HG02678 (cell line): ENCODE measurements around the gene FBXL7.

Source experiments
- ATAC-seq: cut with Tn5 transposase; IDR thresholded peaks from one replicate; pipeline ENCODE4 v1.9.1; 2021; ENCODE audit warnings: mild to moderate bottlenecking, moderate library complexity; ENCODE audit not compliant: unreplicated experiment

Gene FBXL7

DNA sequence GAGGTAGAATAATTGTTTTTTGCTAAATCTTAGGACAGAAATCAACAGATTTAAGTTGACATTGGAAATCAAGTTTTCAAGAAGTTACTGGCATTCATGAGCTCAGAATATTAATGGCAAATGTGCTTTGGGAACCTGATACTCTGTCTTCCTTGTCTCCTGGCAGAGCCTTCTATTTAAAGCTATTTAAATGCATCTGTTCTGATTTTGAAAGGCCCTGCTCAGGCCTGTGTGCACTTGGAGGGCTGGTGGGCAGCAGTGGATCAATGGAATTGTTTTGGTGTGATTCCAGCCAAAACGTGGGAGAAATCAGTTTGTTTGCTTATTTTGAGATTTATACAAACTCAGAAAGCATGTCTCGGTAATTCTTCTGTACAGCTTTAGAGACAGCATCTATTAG lies 38.5 kb downstream of the FBXL7 start:
- ATAC-seq: no peak

DNA sequence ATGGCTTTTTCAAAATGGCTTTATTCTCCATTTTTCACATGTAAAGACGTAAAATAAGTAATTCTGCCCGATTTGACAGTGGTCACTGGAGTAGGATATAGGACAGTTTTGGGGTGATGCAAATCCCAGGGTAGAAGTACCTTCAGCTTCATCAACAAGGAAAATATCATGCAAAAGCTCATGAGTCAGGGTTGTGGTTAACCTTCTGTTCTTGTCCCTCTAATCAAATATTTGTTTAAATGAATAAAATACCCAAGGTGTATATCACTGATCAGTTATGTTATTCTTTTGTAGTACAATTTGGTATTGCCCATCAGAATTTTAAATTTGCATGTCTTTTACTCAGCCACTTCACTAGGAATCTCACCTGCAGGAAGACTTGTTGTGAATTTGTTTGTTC lies 40.0 kb downstream of the FBXL7 start:
- ATAC-seq: no peak

DNA sequence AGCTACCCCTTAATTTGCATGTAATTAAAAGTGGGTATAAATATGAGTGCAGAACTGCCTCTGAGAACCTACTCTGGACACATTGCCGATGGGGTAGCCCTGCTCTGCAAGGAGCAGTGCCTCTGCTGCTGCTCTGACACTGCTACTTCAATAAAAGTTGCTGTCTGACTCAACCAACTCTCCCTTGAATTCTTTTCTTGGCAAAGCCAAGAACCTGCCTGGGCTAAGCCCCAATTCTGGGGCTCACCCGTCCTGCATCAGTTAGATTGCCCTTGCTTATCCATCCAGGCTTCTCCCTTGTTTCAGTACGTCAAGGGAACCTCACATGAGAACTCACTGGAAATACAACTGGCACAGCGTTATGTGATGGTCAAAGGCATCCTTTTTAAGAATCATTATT lies 44.1 kb downstream of the FBXL7 start:
- no peak for ATAC-seq

DNA sequence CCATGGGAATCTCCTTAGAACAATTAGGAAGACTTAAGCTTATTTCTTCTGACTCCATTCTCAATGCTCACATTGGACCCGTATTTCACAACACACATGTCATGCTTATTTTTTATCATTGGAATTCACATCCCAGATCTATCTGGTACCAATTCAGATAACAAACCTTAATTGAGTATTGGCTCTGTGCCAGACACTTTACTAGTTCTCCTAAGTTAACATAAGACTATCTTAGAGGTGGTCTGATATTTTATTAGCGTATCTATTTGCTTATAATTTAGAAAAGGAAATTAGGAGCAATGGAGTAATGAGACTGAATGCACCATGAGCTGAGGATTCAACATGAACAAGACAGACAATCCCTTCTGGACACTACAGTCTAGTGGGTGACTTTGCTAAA lies 45.1 kb downstream of the FBXL7 start:
- ATAC-seq: no peak

DNA sequence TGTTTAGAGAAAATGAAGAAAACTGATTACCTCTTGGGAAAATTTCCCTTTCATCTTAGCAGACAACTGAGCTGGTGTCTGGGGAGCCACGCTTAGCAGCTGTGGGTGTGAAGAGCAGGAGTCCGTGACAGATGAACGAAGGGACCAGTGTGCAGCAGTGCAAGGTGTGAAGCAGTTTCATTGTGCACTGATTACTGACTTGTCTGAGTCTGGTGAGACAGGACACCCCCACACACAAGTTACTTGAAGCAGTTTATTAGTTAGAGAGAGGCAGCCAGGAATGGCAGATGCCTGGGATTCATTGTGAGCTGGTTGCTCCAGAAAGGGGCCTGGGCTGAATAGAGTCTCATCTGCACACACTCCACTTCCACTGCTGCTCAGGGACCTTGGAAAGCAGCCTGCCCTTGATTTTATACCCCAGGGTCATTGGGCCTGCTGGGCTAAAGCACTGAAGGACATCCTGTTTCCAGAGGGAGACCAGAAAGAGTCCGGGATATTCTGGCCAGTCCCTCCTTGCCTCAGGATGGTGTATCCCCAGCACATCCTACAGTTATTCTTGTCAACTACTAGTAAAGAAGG lies 47.4 kb downstream of the FBXL7 start:
- ATAC-seq: no peak

DNA sequence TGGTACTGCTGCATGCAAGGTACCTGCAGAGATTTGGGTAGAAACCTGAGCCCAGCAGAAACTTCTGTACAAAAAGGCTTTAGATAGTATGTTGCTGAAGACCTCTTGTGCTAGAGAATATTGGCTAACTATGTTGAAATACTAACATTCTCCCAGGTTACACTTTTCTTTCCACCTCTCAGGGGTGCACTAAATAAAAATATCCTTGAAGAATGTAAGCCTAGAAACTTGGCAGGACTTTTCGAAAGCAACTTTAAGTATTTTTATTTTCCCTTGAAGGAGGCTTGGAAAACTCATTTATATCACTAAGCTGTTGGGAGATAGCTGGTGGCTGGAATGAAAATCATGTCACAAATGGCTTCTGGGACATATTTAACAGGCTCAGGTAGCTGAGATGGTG lies 50.0 kb downstream of the FBXL7 start:
- ATAC-seq: no peak

DNA sequence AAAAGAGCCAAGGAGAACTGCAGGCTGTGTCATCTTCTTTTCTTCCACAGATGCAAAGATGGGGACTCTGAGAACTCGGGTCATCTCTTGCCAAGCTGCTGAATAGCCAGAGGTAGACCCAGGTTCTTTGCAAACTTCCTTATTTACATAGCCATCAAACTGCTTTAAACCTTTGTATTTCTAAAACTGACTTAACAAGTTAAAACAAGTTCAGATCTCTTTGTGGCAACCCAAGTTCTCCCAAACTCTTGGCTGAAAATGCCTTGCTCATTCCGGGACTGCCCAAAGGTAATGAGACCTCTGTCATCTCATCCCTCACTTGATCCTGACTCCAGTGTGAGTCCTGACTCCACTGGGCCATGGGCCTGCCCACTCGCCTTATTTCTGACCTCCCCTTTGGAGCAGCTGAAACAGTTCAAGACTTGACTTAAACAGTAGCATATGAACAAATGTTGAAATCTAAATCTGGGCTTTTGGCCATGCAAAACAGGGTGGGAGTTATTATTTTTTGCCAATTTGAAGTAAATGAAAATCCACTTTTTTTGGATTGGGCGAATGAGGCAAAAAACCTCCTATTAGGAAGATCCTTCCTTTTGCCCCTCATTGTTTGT lies 50.6 kb downstream of the FBXL7 start:
- no peak for ATAC-seq

DNA sequence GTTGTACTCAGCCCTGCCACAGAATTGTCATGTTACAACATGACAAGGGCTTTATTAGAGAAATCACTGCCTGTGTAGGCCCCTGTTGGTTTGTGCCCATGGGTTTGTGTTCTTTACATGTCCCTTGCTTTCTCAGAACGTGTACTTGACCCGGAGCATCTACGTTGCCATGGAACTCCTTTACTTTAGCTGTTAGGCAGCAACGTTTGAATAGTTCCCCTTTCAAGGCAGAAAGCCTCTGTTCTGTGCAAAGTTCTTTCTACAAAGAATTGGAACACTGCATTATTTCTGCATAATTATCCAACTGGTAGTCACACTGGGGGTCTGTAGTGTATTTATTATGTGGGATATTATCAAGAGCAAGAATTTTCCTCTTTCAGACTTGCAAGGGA lies 51.1 kb downstream of the FBXL7 start:
- ATAC-seq: no peak

DNA sequence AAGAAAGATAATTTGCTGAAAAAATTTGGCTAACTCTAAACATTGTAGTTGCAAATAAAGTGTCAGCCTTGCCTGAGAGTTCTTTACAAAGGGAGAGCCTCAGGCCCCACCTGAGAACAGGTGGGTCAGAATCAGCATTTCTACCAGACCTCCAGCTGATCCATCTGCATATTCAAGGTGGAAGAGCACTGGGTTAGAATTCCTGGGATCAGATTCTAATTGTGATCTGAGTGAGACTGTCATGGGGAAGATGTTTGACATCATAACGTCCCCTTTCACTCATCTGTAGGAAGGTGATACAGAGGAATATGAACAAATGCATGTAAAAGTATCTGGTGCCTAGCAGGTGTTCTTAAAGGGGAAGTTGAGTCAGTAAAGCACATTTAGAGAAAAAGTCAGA lies 54.6 kb downstream of the FBXL7 start:
- ATAC-seq: no peak

DNA sequence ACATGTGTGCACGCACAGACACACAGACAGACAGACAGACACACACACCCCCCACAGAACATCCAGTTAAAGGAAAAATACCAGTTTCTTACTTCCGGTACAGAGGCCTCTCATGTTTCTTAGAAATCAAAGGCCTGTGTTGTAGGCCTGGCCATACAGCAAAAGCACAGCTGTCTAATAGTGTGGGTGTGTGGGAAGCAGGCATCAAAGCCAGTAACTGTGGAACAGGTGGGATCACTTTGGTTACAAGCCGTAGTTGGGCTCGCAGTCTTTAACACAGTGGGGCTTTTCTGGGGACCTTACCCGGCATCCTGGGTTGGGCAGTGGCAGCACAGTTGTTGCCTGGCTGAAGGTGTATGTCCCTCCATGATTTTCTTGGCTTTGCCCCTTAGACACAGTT lies 55.2 kb downstream of the FBXL7 start:
- ATAC-seq: no peak

DNA sequence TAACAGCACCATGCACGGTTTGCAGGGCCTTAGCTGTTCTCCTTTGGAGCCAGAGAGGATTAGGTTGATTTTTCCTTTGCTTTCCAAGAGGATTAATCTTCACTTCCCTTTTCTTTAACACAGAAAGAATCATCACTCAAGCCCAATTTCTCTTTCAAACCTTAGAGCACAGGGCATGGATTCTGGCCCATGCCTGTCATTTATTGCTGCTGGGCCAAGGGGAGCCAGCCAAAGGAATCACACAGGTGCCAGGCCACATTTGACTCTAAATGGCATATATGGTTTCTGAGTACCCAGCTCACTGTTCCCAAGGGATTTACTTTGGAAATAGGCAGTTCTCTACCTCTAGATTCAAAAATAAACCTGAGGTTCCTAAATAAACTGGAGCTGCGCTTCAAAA lies 58.3 kb downstream of the FBXL7 start:
- no peak for ATAC-seq

DNA sequence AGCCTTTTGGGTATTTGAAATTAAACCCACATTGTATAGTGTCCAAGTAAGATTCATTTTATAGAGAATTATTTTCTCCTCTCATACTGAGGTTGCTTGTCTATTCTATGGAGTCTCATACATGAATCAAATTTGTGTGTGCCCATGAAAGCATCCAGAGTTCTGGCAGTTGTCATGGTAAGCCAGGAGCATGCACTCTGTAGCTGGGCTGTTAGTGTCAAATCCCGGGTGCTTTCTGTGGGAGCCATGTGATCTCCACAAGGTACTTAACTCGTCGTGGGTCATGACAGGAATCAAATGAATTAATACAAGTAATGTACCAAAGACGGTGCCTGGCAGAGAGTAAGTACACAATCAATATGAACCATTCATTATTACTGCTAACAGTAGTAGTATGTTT lies 58.7 kb downstream of the FBXL7 start:
- no peak for ATAC-seq

DNA sequence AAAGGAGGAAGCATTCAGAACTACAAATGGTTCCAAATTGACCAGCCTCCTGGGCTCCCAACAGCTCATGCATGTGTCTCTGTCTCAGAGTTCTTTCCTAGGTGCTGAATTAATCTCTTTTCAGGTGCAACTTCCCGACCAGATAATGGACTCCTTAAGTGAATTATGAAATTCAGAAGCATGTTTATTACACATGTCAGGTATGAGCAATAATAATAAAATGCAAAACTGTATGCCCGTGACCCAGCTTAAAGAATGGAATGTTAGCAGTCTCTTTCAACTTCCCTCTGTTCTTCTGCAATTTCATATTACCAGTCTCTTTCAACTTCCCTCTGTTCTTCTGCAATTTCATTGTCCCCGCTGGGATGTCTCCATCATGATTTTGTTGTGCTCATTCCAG lies 60.4 kb downstream of the FBXL7 start:
- ATAC-seq: no peak

DNA sequence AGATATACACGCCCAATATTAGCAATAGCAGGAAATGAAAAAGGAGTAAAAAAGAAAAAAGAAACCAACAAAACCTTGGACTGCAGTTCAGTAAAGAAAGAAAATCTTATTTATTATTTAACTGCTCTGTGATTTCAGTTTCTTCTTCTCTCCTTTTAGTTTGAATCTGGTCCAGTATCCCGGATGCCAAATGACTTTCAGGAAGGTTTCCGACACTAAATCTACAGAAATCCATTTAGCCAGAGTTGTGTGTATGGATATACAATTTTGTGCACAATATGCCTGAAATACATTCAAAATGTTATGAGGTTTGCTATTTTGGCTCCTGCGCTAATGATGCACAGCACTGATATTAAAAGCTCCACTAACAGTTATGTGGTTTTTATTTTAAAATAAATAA lies 64.5 kb downstream of the FBXL7 start:
- no peak for ATAC-seq

DNA sequence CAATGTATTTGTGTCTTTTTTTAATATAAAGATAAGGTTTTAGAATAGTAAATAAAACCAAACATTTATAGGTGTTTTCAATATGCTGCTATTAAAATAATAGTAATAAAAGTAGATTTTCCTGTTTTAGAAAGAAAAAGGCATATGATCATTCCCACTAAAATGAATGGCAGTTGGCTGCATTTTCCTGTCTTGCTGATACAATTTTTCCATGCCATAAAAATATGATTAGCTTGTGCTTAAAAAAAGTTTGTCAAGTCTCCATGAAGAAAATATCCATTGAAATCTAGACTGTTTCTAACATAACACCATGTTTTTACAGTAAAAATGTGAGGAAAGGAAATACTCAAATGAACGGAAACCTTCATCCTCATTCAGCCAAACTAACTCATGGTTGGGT lies 65.0 kb downstream of the FBXL7 start:
- ATAC-seq: no peak

DNA sequence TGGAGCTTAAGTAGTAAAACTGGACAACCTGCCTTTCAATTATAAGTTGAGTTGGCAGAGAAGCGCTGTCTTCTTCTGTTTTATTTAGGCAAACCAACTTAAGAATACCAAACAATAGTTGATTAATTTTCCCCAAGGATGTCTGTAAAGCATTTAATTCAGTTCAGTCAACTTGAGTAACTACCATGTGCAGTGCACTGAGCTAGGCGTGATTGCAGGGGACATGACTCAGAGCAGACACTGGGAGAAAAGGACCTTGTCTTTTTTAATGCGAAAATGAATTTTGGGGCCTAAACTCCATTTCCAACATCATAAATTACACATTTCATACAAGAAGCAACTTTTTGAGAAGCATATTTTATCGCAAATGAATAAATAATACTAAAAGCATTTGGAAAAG lies 66.3 kb downstream of the FBXL7 start:
- no peak for ATAC-seq

DNA sequence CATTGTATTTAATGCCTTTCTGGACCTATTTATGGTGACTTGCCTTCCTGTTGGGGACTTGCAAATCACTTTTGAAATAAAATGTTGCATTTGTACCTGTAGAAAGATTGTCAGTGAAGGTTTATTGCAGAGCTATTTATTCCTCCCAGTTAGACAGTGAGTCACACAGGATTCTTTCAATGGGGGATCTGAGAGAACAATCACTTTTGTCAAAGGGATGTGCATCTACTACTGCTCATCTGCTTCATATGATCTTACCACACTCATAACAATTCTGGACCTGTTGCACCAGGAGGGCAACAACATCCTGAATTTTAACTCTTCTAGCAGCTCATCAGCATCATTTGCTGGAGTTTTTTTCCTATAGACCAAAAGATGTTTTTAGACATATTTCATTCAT lies 66.8 kb downstream of the FBXL7 start:
- no peak for ATAC-seq

DNA sequence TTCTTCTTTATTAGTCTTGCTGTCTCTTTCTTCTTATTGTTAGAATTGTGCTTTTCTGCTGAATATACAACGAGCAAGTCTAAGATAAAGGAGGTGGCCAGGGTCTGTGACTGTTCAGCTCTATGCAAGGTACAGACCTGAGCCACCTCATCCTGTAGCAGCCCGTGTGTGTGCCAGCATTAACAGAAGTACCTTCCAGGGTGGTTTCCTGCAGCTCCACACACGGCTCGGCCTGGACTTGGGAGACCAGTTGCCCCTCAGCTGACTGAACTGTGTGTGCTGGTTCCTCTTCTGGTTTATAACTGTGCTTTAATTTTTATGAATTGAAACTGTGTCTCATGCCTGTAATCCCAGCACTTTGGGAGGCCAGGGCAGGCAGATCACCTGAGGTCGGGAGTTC lies 70.5 kb downstream of the FBXL7 start:
- ATAC-seq: no peak

DNA sequence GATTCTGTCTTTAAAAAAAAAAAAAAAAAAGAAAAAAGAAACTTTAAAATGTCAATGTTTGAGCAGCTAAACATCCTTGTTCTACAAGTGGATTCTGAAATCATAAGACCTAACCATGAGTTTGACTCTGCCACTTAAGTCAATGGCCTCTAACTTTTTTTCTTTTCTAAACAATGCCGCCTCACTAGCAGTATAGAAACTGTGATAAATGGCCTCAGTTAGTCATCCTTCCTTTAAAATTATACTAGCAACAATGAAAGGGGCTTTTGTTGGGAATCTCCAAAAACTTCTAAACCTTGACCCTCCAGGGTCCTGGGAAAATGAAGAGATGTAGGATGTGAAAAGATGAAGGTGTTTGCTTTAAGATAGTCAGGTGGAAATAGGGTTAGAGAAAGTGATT lies 71.1 kb downstream of the FBXL7 start:
- no peak for ATAC-seq

DNA sequence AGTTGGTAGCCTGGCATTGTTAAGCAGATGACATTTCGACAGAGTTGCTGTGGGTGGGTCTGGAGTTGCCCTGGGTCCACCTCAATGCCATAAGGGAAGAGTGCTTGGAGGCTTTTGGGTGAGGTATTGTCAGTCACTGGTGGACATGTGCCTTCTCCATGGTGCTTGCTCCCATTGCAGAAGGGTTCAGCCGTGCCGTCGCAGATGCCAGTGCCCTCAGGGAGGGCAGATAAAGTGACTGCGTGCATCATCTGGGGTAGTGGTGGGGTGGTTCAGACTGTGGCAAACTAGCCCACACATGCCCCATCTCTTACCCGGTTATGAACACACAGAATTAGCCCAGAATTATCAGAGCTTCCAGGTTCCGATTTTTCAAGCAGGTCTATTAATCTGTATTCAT lies 71.6 kb downstream of the FBXL7 start:
- ATAC-seq: no peak

DNA sequence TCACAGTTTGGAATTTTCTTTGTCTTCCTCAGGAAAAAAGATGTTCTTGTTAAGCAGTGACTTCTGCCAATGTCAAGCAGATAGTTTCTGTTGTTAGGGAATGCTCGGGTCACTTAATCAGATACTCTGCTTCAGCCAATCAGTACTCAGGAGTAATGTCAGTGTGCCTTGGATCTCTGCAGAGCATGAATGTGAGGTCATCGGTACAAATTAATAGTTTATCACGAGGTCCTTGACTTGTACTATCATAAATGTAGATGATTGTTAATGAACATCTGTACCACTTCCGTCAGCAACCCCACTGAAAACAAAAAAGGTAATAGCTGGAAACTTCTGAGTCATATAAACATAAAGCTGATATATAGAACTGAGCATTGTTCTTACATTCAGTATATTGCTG lies 73.6 kb downstream of the FBXL7 start:
- no peak for ATAC-seq

DNA sequence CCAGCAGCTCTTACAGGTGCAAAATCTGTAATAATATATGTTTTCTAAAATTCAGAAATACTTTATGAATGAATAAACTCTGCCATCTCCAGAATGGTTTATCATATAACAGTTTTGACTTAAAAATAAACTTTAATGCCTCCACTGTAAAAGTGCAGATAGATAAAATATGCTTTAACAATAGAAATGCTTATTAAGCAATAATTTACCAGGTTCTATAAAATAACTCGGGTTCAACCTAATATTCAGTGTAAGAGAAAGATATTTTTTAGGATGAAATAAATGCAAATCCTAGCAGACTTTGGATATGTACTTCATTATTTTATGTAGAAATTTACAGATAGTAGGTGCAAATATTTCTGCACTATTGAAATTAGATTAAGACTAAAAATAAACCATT lies 74.1 kb downstream of the FBXL7 start:
- ATAC-seq: no peak

DNA sequence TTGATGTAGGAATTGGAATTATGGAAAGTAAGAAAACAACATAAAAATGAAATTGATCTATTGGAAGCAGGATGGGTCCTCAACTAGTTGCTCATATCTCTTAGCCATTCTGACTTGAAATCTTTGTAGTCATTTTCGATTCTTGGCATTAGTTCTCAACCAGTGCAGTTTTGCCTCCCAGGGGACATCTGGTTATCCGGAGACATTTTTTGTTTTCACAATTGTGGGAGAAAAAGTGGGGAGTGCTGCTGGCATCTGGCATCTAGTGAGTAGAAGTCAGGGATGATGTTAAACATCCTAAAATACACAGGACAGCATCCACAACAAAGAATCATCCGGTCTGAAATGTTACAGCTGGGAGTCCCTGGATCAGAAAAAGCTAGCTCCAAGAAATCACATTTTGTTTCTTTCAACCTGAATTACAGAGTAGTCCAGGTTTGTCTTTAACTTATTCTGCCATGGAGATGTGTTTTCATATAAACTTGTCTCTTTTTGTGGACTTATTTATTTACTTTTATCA lies 74.9 kb downstream of the FBXL7 start:
- ATAC-seq: no peak
